HepG2 (cell line): ENCODE data around the gene SFXN5. TPM values are rescaled to one million over a fixed set of nuclear protein-coding genes. Genes with fewer than 3 reads are reported as not detected.

Experiments used
- BHLHE40 ChIP-seq: IDR thresholded peaks from 2 replicates; pipeline ENCODE4 v1.6.1; 2011; ENCODE audit warnings: low read length, improper control_type of control experiment
- EEA1 ChIP-seq: sonication (generic); formaldehyde crosslinking; IDR thresholded peaks from 2 replicates; pipeline ENCODE4 v1.5.1; 2020; ENCODE audit warnings: mild to moderate bottlenecking, missing genetic modification reagents, borderline replicate concordance
- GABPB1 ChIP-seq: IDR thresholded peaks from 2 replicates; pipeline ENCODE4 v1.6.1; 2016; ENCODE audit warnings: mild to moderate bottlenecking, missing genetic modification reagents, moderate library complexity, missing compliant biosample characterization
- GATAD2A ChIP-seq: IDR thresholded peaks from 2 replicates; pipeline ENCODE4 v1.6.1; 2016
- HDAC2 ChIP-seq: sonication (generic); formaldehyde crosslinking; IDR thresholded peaks from 2 replicates; pipeline ENCODE4 v1.4.0; 2020; ENCODE audit warnings: missing genetic modification reagents
- MED1 ChIP-seq: sonication (generic); formaldehyde crosslinking; IDR thresholded peaks from 2 replicates; pipeline ENCODE4 v1.4.0; 2020; ENCODE audit warnings: missing genetic modification reagents
- MEIS1 ChIP-seq: sonication (generic); formaldehyde crosslinking; IDR thresholded peaks from 2 replicates; pipeline ENCODE4 v1.9.0; 2021; ENCODE audit warnings: mild to moderate bottlenecking, missing genetic modification reagents, moderate library complexity, borderline replicate concordance
- MZF1 ChIP-seq: sonication (generic); formaldehyde crosslinking; IDR thresholded peaks from 2 replicates; pipeline ENCODE4 v1.8.1; 2023; ENCODE audit warnings: mild to moderate bottlenecking, missing genetic modification reagents, borderline replicate concordance
- NCOR1 ChIP-seq: fragments of 200-600 bp; sonication (generic); IDR thresholded peaks from 2 replicates; pipeline ENCODE4 v1.7.0; 2017; ENCODE audit warnings: antibody characterized with exemption, low read length, borderline replicate concordance
- NKX3-1 ChIP-seq: sonication (generic); formaldehyde crosslinking; IDR thresholded peaks from 2 replicates; pipeline ENCODE4 v1.5.0; 2020; ENCODE audit warnings: missing genetic modification reagents
- RBM22 ChIP-seq: fragments of 200-400 bp; formaldehyde crosslinking; optimal IDR thresholded peaks from 2 replicates; pipeline ENCODE3; 2017; ENCODE audit warnings: mild to moderate bottlenecking, low read length, moderate library complexity
- RELA ChIP-seq: sonication (generic); formaldehyde crosslinking; IDR thresholded peaks from 2 replicates; pipeline ENCODE4 v1.4.0; 2020; ENCODE audit warnings: missing genetic modification reagents
- RFX3 ChIP-seq: IDR thresholded peaks from 2 replicates; pipeline ENCODE4 v1.6.1; 2016; ENCODE audit warnings: missing biosample characterization, missing genetic modification reagents
- RFX5 ChIP-seq: IDR thresholded peaks from 2 replicates; pipeline ENCODE4 v1.6.1; 2011; ENCODE audit warnings: low read depth, low read length, improper control_type of control experiment
- SMAD1 ChIP-seq: sonication (generic); formaldehyde crosslinking; IDR thresholded peaks from 2 replicates; pipeline ENCODE4 v1.4.0; 2020; ENCODE audit warnings: missing genetic modification reagents, low read depth, mild to moderate bottlenecking, borderline replicate concordance
- ZBTB1 ChIP-seq: sonication (generic); formaldehyde crosslinking; IDR thresholded peaks from 2 replicates; pipeline ENCODE4 v1.4.0; 2020; ENCODE audit warnings: missing genetic modification reagents, borderline replicate concordance
- ZMYM3 ChIP-seq: sonication (generic); formaldehyde crosslinking; IDR thresholded peaks from 2 replicates; pipeline ENCODE4 v1.5.1; 2020; ENCODE audit warnings: mild to moderate bottlenecking, missing genetic modification reagents
- ZNF263 ChIP-seq: sonication (generic); formaldehyde crosslinking; IDR thresholded peaks from 2 replicates; pipeline ENCODE4 v1.4.0; 2020; ENCODE audit warnings: missing genetic modification reagents
- ZNF660 ChIP-seq: sonication (generic); formaldehyde crosslinking; IDR thresholded peaks from 2 replicates; pipeline ENCODE4 v1.5.1; 2020; ENCODE audit warnings: mild to moderate bottlenecking, low read depth, missing genetic modification reagents, borderline replicate concordance
- polyA plus RNA-seq, 8 experiments: library from polyadenylated mRNA; depleted of rRNA in 3 of 8; stranded (reverse) in 7 of 8; unstranded in 1 of 8; fragments of >200 nt; fragmentation: Illumina TruSeq in 4 of 8; extraction: Trizol in 4 of 8; gene quantifications; 2 replicates each; pipeline versions ENCODE4 v1.2.1 to v1.2.3, GENCODE V29; 2011 to 2016; ENCODE audit warnings: low read depth in 4 of 8, missing spikeins in 1 of 8, mixed read lengths in 1 of 8; ENCODE audit not compliant: insufficient read depth in 1 of 8
- total RNA-seq, 5 experiments: library from RNA; depleted of rRNA; stranded (reverse); fragments of >200 nt; fragmentation: Illumina TruSeq; extraction: Trizol; gene quantifications; 2 replicates each; pipeline ENCODE4 v1.2.3, GENCODE V29; 2016; ENCODE audit warnings: low read depth in 1 of 5
- TF ChIP-seq, protein P1 (sequence below): sonication (generic); formaldehyde crosslinking; IDR thresholded peaks from 2 replicates; pipeline ENCODE4 v1.4.0; 2020; ENCODE audit warnings: missing genetic modification reagents
- TF ChIP-seq, protein P2 (sequence below): sonication (generic); formaldehyde crosslinking; IDR thresholded peaks from 2 replicates; pipeline ENCODE4 v1.9.0; 2022; ENCODE audit warnings: low read depth, missing genetic modification reagents
- TF ChIP-seq, protein P3 (sequence below): IDR thresholded peaks from 2 replicates; pipeline ENCODE4 v1.6.1; 2016
- TF ChIP-seq, protein P4 (sequence below): sonication (generic); formaldehyde crosslinking; IDR thresholded peaks from 2 replicates; pipeline ENCODE4 v1.4.0; 2020; ENCODE audit warnings: missing genetic modification reagents, borderline replicate concordance

The SFXN5 gene
- total and polyA plus RNA-seq, 2 of the 13 experiments (the other 11 are each of a cell fraction or from before 2014, with no cell fraction given), result 34.9 to 37.4 TPM

DNA sequence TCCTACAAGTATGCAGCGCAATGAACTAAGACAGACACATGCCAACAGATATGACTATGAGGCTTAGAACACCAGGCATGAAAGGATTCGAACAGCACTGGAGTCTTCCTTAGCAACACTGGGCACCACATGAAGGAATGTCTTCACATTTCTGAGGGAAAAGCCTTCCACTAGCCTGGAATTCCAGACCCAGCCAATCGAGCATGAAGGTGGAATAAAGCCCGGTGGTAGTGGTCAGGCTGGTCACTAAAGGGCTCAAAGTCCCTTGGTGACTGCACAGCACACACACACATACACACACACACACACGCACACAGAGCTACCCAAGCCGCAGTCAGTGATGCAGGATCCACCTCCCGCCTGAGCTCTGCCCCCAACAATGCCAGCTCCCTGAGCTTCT lies 19.7 kb upstream of the SFXN5 start (continued):
- TF ChIP-seq EEA1 (CRISPR knock-in tag) (no peak), ZMYM3 (peak; percentile 56), RELA (CRISPR knock-in tag) (no peak), MEIS1 (CRISPR knock-in tag) (peak; percentile 43; the same call in 1 of the 2 replicates), GATAD2A (peak; percentile 71), ZNF660 (CRISPR knock-in tag) (no peak), ZBTB1 (CRISPR knock-in tag) (no peak), RFX5 (peak; percentile 47; the same call in 1 of the 2 replicates), HDAC2 (peak; percentile 54; the same call in 1 of the 2 replicates), GABPB1 (CRISPR knock-in tag) (peak; percentile 27), RFX3 (CRISPR knock-in tag) (no peak), RBM22 (peak; percentile 38), BHLHE40 (peak; percentile 60; the same call in 1 of the 2 replicates), MZF1 (CRISPR knock-in tag) (no peak), NKX3-1 (CRISPR knock-in tag) (no peak), MED1 (0 out of 2 replicates have a peak, but pooled peaks have one; percentile 42), NCOR1 (peak; percentile 93), ZNF263 (no peak), SMAD1 (CRISPR knock-in tag) (0 out of 2 replicates have a peak, but pooled peaks have one; percentile 33)
- TF ChIP-seq, protein P1, sequence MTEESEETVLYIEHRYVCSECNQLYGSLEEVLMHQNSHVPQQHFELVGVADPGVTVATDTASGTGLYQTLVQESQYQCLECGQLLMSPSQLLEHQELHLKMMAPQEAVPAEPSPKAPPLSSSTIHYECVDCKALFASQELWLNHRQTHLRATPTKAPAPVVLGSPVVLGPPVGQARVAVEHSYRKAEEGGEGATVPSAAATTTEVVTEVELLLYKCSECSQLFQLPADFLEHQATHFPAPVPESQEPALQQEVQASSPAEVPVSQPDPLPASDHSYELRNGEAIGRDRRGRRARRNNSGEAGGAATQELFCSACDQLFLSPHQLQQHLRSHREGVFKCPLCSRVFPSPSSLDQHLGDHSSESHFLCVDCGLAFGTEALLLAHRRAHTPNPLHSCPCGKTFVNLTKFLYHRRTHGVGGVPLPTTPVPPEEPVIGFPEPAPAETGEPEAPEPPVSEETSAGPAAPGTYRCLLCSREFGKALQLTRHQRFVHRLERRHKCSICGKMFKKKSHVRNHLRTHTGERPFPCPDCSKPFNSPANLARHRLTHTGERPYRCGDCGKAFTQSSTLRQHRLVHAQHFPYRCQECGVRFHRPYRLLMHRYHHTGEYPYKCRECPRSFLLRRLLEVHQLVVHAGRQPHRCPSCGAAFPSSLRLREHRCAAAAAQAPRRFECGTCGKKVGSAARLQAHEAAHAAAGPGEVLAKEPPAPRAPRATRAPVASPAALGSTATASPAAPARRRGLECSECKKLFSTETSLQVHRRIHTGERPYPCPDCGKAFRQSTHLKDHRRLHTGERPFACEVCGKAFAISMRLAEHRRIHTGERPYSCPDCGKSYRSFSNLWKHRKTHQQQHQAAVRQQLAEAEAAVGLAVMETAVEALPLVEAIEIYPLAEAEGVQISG (CRISPR knock-in tag), result peak; percentile 50; the same call in 1 of the 2 replicates
- TF ChIP-seq, protein P2, sequence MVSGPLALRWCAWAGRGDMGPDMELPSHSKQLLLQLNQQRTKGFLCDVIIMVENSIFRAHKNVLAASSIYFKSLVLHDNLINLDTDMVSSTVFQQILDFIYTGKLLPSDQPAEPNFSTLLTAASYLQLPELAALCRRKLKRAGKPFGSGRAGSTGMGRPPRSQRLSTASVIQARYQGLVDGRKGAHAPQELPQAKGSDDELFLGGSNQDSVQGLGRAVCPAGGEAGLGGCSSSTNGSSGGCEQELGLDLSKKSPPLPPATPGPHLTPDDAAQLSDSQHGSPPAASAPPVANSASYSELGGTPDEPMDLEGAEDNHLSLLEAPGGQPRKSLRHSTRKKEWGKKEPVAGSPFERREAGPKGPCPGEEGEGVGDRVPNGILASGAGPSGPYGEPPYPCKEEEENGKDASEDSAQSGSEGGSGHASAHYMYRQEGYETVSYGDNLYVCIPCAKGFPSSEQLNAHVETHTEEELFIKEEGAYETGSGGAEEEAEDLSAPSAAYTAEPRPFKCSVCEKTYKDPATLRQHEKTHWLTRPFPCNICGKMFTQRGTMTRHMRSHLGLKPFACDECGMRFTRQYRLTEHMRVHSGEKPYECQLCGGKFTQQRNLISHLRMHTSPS (CRISPR knock-in tag), result peak; percentile 88
- TF ChIP-seq, protein P3, sequence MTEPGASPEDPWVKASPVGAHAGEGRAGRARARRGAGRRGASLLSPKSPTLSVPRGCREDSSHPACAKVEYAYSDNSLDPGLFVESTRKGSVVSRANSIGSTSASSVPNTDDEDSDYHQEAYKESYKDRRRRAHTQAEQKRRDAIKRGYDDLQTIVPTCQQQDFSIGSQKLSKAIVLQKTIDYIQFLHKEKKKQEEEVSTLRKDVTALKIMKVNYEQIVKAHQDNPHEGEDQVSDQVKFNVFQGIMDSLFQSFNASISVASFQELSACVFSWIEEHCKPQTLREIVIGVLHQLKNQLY (CRISPR knock-in tag), result no peak
- TF ChIP-seq, protein P4, sequence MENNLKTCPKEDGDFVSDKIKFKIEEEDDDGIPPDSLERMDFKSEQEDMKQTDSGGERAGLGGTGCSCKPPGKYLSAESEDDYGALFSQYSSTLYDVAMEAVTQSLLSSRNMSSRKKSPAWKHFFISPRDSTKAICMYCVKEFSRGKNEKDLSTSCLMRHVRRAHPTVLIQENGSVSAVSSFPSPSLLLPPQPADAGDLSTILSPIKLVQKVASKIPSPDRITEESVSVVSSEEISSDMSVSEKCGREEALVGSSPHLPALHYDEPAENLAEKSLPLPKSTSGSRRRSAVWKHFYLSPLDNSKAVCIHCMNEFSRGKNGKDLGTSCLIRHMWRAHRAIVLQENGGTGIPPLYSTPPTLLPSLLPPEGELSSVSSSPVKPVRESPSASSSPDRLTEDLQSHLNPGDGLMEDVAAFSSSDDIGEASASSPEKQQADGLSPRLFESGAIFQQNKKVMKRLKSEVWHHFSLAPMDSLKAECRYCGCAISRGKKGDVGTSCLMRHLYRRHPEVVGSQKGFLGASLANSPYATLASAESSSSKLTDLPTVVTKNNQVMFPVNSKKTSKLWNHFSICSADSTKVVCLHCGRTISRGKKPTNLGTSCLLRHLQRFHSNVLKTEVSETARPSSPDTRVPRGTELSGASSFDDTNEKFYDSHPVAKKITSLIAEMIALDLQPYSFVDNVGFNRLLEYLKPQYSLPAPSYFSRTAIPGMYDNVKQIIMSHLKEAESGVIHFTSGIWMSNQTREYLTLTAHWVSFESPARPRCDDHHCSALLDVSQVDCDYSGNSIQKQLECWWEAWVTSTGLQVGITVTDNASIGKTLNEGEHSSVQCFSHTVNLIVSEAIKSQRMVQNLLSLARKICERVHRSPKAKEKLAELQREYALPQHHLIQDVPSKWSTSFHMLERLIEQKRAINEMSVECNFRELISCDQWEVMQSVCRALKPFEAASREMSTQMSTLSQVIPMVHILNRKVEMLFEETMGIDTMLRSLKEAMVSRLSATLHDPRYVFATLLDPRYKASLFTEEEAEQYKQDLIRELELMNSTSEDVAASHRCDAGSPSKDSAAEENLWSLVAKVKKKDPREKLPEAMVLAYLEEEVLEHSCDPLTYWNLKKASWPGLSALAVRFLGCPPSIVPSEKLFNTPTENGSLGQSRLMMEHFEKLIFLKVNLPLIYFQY, result no peak
